ENCODE data around the gene CYSRT1.

The CYSRT1 gene

GRCh38 chr9:137190315-137190856 lies 34.6 kb upstream of the CYSRT1 start:
- DNase-seq (ENCODE audit: low read depth in 3 of 3), result no peak

GRCh38 chr9:137191245-137191644 lies 33.7 kb upstream of the CYSRT1 start:
- no peak for DNase-seq (ENCODE audit: low read depth in 3 of 3)

GRCh38 chr9:137191691-137192447 lies 33.1 kb upstream of the CYSRT1 start:
- DNase-seq (ENCODE audit: low read depth in 3 of 3), result no peak

GRCh38 chr9:137192448-137192780 lies 32.6 kb upstream of the CYSRT1 start:
- DNase-seq (ENCODE audit: low read depth in 3 of 3), result no peak

- DNase-seq (ENCODE audit: low read depth in 3 of 3), result no peak
These were observed 32.1 kb upstream of the CYSRT1 start for GRCh38 chr9:137192859-137193258.

- no peak for DNase-seq (ENCODE audit: low read depth in 3 of 3)
These were observed 31.2 kb upstream of the CYSRT1 start for GRCh38 chr9:137193771-137194170.

GRCh38 chr9:137194388-137194787 lies 30.6 kb upstream of the CYSRT1 start:
- no peak for DNase-seq (ENCODE audit: low read depth in 3 of 3)

- DNase-seq (ENCODE audit: low read depth in 3 of 3), result no peak
These were observed 30.1 kb upstream of the CYSRT1 start for GRCh38 chr9:137194909-137195308.

- DNase-seq (ENCODE audit: low read depth in 3 of 3), result no peak
These were observed 29.3 kb upstream of the CYSRT1 start for GRCh38 chr9:137195525-137196220.

GRCh38 chr9:137198051-137198901 lies 26.7 kb upstream of the CYSRT1 start:
- DNase-seq (ENCODE audit: low read depth in 3 of 3), result no peak

- no peak for DNase-seq (ENCODE audit: low read depth in 3 of 3)
These were observed 26.1 kb upstream of the CYSRT1 start for GRCh38 chr9:137198902-137199283.

GRCh38 chr9:137199411-137200121 lies 25.4 kb upstream of the CYSRT1 start:
- no peak for DNase-seq (ENCODE audit: low read depth in 3 of 3)

- peak; percentile 96 to 99 (median 97) for DNase-seq (ENCODE audit: low read depth in 3 of 3)
These were observed 24.4 kb upstream of the CYSRT1 start, which contains the start of gene TPRN for GRCh38 chr9:137200311-137201204. Gene TPRN (minus strand): TSS chr9:137200741. CDS start chr9:137200711, 30 bp downstream.

- no peak for DNase-seq (ENCODE audit: low read depth in 3 of 3)
These were observed 23.6 kb upstream of the CYSRT1 start for GRCh38 chr9:137201205-137201868.

- no peak for DNase-seq (ENCODE audit: low read depth in 3 of 3)
These were observed 22.0 kb upstream of the CYSRT1 start for GRCh38 chr9:137202966-137203365.

GRCh38 chr9:137204731-137205125 lies 20.2 kb upstream of the CYSRT1 start:
- no peak for DNase-seq (ENCODE audit: low read depth in 3 of 3)

- peak; percentile 87 to 97 (median 93) for DNase-seq (ENCODE audit: low read depth in 3 of 3)
These were observed 19.6 kb upstream of the CYSRT1 start, which contains the start of the genes NDOR1 and TMEM203 for GRCh38 chr9:137205126-137206069. Gene NDOR1 (plus strand): TSS chr9:137205700. CDS start chr9:137205778, 78 bp downstream. Gene TMEM203 (minus strand): TSS chr9:137205648. CDS start chr9:137205414, 234 bp downstream.

- no peak for DNase-seq (ENCODE audit: low read depth in 3 of 3)
These were observed 18.4 kb upstream of the CYSRT1 start for GRCh38 chr9:137206602-137207001.

Measured in stimulated activated CD4-positive, alpha-beta T cell treated with anti-CD3 and anti-CD28 coated beads, TNF-alpha, amount 100 ng/mL, for 48 hours (primary cell).